ENCODE results near the gene FGD6.

Gene FGD6

DNA sequence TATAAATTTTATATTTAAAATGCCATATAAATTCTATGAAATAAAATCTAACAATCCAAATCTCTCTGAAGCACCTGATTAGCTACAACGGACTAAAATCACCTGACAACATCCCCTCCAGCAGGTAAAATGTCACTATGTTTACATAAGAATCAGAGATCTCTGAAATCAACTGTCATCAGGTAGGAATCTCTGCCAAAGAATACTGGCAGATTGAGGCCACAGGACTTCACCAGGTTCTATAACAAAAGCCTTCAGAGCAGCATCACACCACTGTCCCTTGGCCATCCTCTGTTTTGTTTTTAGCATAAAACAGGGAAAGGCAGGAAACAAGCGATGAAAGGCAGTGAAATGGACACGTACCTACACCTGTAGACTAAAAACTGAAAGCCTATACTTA, 22.1 kb downstream of the FGD6 start:
- no peak overlapping the region for H3K9ac ChIP-seq (ENCODE audit: low read depth, low read length)
- H3K27ac ChIP-seq (ENCODE audit: low read depth, low read length), result peak overlapping the region; percentile 10
- H3K4me3 ChIP-seq (ENCODE audit: low read depth, low read length), result no peak overlapping the region
- no peaks in the 10 kb centered on the region for H3K9me3 ChIP-seq (ENCODE audit: control insufficient read depth, insufficient read depth, low read length)
- peaks cover 4% of the 10 kb centered on the region; the same call in 1 of the 2 replicates for H3K36me3 ChIP-seq (ENCODE audit: control insufficient read depth, insufficient read depth, low read length)
- peaks cover 25% of the 10 kb centered on the region for H3K4me1 ChIP-seq (ENCODE audit: control insufficient read depth, insufficient read depth, low read length)
- H3K27me3 ChIP-seq (ENCODE audit: control insufficient read depth, insufficient read depth, low read length), result no peaks in the 10 kb centered on the region

DNA sequence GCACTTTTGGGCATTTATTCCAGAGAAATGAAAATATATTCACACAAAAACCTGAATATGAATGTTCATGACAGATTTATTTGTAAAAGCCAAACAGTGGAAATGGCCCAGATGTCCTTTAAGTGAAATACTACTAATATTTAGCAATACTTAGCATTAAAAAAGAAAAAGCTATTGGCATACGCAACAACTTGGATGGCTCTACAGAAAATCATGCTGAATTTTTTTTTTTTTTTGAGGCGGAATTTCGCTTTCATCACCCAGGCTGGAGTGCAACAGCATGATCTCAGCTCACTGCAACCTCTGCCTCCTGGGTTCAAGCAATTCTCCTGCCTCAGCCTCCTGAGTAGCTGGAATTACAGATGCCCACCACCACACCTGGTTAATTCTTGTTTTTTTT, 24.1 kb downstream of the FGD6 start:
- Histone ChIP-seq H3K4me1 (ENCODE audit: control insufficient read depth, insufficient read depth, low read length) (peaks cover 23% of the 10 kb centered on the region), H3K27ac (ENCODE audit: low read depth, low read length) (no peak overlapping the region), H3K9ac (ENCODE audit: low read depth, low read length) (no peak overlapping the region), H3K4me3 (ENCODE audit: low read depth, low read length) (no peak overlapping the region), H3K9me3 (ENCODE audit: control insufficient read depth, insufficient read depth, low read length) (no peaks in the 10 kb centered on the region), H3K36me3 (ENCODE audit: control insufficient read depth, insufficient read depth, low read length) (peaks cover 4% of the 10 kb centered on the region; the same call in 1 of the 2 replicates), H3K27me3 (ENCODE audit: control insufficient read depth, insufficient read depth, low read length) (no peaks in the 10 kb centered on the region)

DNA sequence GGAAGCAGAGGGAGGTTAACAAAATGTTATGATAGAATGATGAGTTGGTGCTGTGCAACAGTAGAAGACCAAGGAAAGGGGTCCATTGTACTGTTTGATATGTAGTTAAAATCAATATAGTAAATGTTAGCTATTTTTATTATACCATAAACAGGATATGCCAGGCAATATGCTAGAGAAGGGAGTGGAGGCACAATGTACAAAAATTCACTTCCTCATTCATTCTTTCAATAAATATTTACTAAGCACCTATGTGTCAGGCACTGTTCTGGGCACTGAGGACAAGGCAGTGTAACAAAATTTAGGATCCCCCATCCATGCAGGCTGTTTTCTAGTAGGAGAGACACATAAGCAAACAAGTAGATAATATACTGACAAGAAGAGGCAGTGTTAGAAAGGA, 25.0 kb downstream of the FGD6 start:
- Histone ChIP-seq H3K36me3 (ENCODE audit: control insufficient read depth, insufficient read depth, low read length) (peaks cover 4% of the 10 kb centered on the region; the same call in 1 of the 2 replicates), H3K9ac (ENCODE audit: low read depth, low read length) (no peak overlapping the region), H3K4me3 (ENCODE audit: low read depth, low read length) (no peak overlapping the region), H3K9me3 (ENCODE audit: control insufficient read depth, insufficient read depth, low read length) (no peaks in the 10 kb centered on the region), H3K27ac (ENCODE audit: low read depth, low read length) (no peak overlapping the region), H3K4me1 (ENCODE audit: control insufficient read depth, insufficient read depth, low read length) (peaks cover 29% of the 10 kb centered on the region), H3K27me3 (ENCODE audit: control insufficient read depth, insufficient read depth, low read length) (no peaks in the 10 kb centered on the region)

DNA sequence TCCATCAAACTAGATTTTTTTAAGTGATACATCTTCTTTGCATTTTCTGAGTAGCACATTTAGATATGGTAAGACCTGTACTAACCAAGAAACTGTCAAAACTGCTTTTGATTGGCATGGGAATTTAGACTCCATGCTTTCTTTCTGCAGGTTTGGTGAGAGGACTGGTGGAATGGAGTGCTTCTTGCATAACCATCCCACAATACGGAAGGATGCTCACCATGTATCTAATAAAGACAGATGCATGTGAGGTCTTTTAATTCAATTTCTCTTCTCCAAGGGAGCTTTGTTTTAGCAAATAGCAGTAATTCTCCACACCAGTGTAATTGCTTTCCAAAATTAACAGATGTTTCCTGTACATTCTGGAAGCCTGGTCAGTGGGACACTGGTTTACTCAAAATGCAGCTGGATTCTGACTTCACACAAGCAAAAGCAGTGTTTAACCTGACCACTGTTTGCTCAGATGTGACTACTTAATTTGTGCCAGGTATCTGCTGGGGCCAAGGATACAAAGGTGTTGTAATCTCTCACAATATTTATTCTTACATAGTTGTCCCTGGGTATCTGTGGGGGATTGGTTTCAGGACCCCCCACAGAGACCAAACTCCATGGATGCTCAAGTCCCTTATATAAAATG, 26.1 kb downstream of the FGD6 start:
- Histone ChIP-seq H3K27ac (ENCODE audit: low read depth, low read length) (no peak overlapping the region), H3K27me3 (ENCODE audit: control insufficient read depth, insufficient read depth, low read length) (no peaks in the 10 kb centered on the region), H3K9ac (ENCODE audit: low read depth, low read length) (no peak overlapping the region), H3K4me1 (ENCODE audit: control insufficient read depth, insufficient read depth, low read length) (peaks cover 29% of the 10 kb centered on the region), H3K36me3 (ENCODE audit: control insufficient read depth, insufficient read depth, low read length) (peaks cover 4% of the 10 kb centered on the region; the same call in 1 of the 2 replicates), H3K4me3 (ENCODE audit: low read depth, low read length) (no peak overlapping the region), H3K9me3 (ENCODE audit: control insufficient read depth, insufficient read depth, low read length) (no peaks in the 10 kb centered on the region)

DNA sequence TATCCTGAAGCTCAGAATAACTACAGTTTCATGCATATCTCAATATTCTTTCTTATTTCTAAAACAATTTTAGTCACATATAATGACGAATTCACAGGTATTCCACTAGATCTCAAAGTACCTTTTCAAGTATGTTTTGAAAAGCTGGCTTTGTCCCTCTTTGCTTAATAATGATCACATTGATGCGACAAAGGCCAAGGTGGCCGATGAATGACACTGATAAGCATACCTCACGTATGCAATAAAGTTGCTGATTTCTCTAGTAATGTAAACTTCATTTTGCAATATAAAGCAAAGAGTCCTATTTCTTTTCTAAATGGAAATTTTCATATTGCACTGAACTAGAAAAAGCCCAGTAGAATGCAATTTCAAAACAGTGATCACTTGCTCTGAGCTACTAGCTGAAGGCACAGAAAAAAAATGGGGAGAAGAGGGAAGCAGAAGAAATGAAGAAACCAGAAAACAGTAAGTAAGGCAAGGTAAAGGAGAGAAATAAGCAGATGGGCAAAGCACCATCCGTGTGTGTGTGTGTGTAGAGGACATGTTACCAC, 29.3 kb downstream of the FGD6 start:
- Histone ChIP-seq H3K36me3 (ENCODE audit: control insufficient read depth, insufficient read depth, low read length) (peaks cover 7% of the 10 kb centered on the region; the same call in 1 of the 2 replicates), H3K27me3 (ENCODE audit: control insufficient read depth, insufficient read depth, low read length) (no peaks in the 10 kb centered on the region), H3K27ac (ENCODE audit: low read depth, low read length) (peak overlapping the region; percentile 77), H3K4me3 (ENCODE audit: low read depth, low read length) (no peak overlapping the region), H3K9ac (ENCODE audit: low read depth, low read length) (peak overlapping the region; percentile 15; the same call in 1 of the 2 replicates), H3K4me1 (ENCODE audit: control insufficient read depth, insufficient read depth, low read length) (peaks cover 21% of the 10 kb centered on the region), H3K9me3 (ENCODE audit: control insufficient read depth, insufficient read depth, low read length) (no peaks in the 10 kb centered on the region)

DNA sequence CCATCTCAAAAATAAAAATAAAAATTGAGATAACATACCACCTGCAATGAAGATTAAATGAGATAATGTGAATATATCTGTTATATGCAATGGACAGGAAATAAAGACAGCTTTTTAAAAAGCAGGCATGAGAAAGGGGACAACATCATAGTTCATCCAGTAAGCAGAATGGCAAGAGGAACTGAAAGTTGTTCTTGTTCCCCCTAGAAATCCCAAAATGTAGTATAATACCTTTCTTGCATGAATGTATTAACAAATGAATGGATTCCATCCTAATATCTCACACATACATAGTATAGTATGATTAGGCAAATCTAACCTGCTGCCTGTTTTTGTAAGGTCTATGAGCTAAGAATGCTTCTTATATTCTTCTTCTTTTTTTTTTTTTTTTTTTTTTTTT, 31.4 kb downstream of the FGD6 start:
- H3K36me3 ChIP-seq (ENCODE audit: control insufficient read depth, insufficient read depth, low read length), result 0 out of 2 replicates have a peak, but pooled peaks cover 3% of the 10 kb centered on the region
- no peaks in the 10 kb centered on the region for H3K27me3 ChIP-seq (ENCODE audit: control insufficient read depth, insufficient read depth, low read length)
- no peaks in the 10 kb centered on the region for H3K9me3 ChIP-seq (ENCODE audit: control insufficient read depth, insufficient read depth, low read length)
- H3K9ac ChIP-seq (ENCODE audit: low read depth, low read length), result no peak overlapping the region
- H3K4me1 ChIP-seq (ENCODE audit: control insufficient read depth, insufficient read depth, low read length), result peaks cover 21% of the 10 kb centered on the region
- H3K4me3 ChIP-seq (ENCODE audit: low read depth, low read length), result no peak overlapping the region
- H3K27ac ChIP-seq (ENCODE audit: low read depth, low read length), result no peak overlapping the region

DNA sequence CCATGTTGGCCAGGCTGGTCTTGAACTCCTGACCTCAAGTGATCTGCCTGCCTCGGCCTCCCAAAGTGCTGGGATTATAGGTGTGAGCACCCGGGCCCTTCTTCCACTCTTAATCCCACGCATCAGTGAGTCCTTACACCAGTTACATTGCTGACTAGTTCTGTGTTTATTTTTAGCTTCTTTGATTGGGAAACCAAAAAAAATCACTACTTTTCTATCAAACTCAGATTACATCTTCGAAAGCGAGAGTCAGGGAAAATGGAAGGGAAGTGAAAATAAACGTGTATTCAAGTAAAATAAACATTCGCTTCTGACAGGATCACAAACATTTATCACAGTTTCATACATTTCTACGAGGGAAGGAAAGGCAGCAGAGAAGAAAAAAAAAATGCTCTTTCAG, 32.2 kb downstream of the FGD6 start:
- Histone ChIP-seq H3K27me3 (ENCODE audit: control insufficient read depth, insufficient read depth, low read length) (no peaks in the 10 kb centered on the region), H3K4me3 (ENCODE audit: low read depth, low read length) (no peak overlapping the region), H3K27ac (ENCODE audit: low read depth, low read length) (no peak overlapping the region), H3K4me1 (ENCODE audit: control insufficient read depth, insufficient read depth, low read length) (peaks cover 21% of the 10 kb centered on the region), H3K36me3 (ENCODE audit: control insufficient read depth, insufficient read depth, low read length) (0 out of 2 replicates have a peak, but pooled peaks cover 3% of the 10 kb centered on the region), H3K9ac (ENCODE audit: low read depth, low read length) (no peak overlapping the region), H3K9me3 (ENCODE audit: control insufficient read depth, insufficient read depth, low read length) (no peaks in the 10 kb centered on the region)

DNA sequence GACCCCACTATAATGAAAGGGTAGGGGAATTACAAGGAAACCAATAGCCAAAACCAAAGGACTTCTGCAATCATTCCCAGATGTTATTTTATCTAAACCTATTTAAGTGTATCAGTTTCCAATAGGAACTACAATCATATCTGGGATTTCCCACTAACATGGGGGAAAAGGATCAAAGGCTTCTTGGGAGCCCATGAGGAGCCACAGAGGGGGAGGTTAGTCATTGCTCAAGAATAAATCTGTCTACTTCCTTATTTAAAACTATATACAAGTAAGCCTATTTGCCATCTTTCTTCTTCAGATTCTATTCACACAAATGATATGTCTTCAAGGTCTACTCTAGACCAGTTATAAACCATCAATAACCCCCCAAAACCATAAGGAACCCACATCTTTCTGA, 33.1 kb downstream of the FGD6 start:
- no peak overlapping the region for H3K27ac ChIP-seq (ENCODE audit: low read depth, low read length)
- no peaks in the 10 kb centered on the region for H3K27me3 ChIP-seq (ENCODE audit: control insufficient read depth, insufficient read depth, low read length)
- no peak overlapping the region for H3K4me3 ChIP-seq (ENCODE audit: low read depth, low read length)
- H3K4me1 ChIP-seq (ENCODE audit: control insufficient read depth, insufficient read depth, low read length), result peaks cover 16% of the 10 kb centered on the region
- H3K9ac ChIP-seq (ENCODE audit: low read depth, low read length), result no peak overlapping the region
- H3K9me3 ChIP-seq (ENCODE audit: control insufficient read depth, insufficient read depth, low read length), result no peaks in the 10 kb centered on the region
- H3K36me3 ChIP-seq (ENCODE audit: control insufficient read depth, insufficient read depth, low read length), result 0 out of 2 replicates have a peak, but pooled peaks cover 3% of the 10 kb centered on the region

DNA sequence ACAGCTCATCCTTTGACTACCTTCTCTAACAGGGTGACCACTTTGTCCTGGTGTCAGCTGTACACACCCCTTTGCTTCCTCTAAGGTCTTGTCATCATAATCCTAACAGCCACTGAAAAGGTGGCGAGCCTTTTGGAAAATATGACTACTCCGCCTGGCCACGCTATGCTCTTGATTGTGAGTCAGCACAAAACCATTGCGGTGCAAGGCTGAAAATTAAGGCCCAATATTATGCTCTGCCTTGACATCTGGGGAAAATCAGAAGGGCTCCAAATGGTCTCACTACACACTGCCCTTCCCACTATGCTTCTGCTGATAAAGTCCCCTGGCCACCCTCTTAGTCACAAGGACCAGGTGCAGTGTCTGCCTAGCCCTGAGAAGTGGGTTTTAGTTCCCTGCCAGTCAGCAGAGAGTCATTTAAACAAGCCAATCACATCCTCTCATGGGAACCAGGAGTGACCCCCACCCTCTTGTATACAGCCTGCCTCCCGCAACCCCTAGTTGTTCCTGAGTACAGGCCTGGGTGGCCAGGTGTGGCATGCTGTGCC, 34.3 kb downstream of the FGD6 start:
- Histone ChIP-seq H3K9ac (ENCODE audit: low read depth, low read length) (peak overlapping the region; percentile 9; the same call in 1 of the 2 replicates), H3K27me3 (ENCODE audit: control insufficient read depth, insufficient read depth, low read length) (no peaks in the 10 kb centered on the region), H3K36me3 (ENCODE audit: control insufficient read depth, insufficient read depth, low read length) (0 out of 2 replicates have a peak, but pooled peaks cover 3% of the 10 kb centered on the region), H3K9me3 (ENCODE audit: control insufficient read depth, insufficient read depth, low read length) (no peaks in the 10 kb centered on the region), H3K4me3 (ENCODE audit: low read depth, low read length) (no peak overlapping the region), H3K27ac (ENCODE audit: low read depth, low read length) (no peak overlapping the region), H3K4me1 (ENCODE audit: control insufficient read depth, insufficient read depth, low read length) (peaks cover 4% of the 10 kb centered on the region)

DNA sequence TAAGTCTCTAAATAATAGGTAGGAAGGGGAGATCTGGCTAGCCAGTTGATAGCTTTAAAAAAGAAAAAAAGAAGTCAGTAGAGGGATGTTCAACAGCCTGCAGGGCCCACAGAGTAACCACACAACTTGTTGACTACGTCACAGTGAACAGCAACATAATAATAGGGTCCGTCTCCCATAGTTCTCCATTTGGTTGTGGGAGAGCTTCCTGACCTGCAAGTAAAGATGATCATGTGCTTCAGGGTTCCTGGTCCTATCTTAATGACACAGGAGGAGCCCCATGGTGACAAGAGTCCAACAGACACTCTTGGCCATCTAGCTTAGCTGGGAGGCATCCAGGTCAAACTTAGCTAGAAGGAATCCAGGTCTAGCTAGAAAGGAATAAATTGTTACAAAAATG, 36.2 kb downstream of the FGD6 start:
- 0 out of 2 replicates have a peak, but pooled peaks cover 3% of the 10 kb centered on the region for H3K36me3 ChIP-seq (ENCODE audit: control insufficient read depth, insufficient read depth, low read length)
- no peaks in the 10 kb centered on the region for H3K4me1 ChIP-seq (ENCODE audit: control insufficient read depth, insufficient read depth, low read length)
- H3K9me3 ChIP-seq (ENCODE audit: control insufficient read depth, insufficient read depth, low read length), result no peaks in the 10 kb centered on the region
- H3K27me3 ChIP-seq (ENCODE audit: control insufficient read depth, insufficient read depth, low read length), result no peaks in the 10 kb centered on the region
- no peak overlapping the region for H3K9ac ChIP-seq (ENCODE audit: low read depth, low read length)
- no peak overlapping the region for H3K4me3 ChIP-seq (ENCODE audit: low read depth, low read length)
- H3K27ac ChIP-seq (ENCODE audit: low read depth, low read length), result no peak overlapping the region

DNA sequence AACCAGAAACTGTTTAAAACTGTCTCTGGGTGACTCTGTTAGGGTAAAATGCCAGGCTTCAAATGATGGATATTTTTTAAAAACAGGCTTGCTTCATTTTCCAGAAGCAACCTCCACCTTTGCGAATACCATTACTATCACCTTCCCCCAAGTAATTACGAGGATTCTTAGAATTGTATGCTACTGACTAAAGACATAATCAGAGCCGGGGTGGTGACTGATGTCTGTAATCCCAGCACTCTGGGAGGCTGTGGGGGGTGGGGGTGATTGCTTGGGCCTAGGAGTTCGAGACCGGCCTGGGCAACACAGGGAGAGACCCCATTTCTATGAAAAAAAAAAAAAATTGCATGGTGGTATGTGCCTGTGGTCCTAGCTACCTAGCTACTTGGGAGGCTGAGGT, 38.3 kb downstream of the FGD6 start:
- Histone ChIP-seq H3K27ac (ENCODE audit: low read depth, low read length) (no peak overlapping the region), H3K4me1 (ENCODE audit: control insufficient read depth, insufficient read depth, low read length) (peaks cover 4% of the 10 kb centered on the region; the same call in 1 of the 2 replicates), H3K4me3 (ENCODE audit: low read depth, low read length) (no peak overlapping the region), H3K27me3 (ENCODE audit: control insufficient read depth, insufficient read depth, low read length) (no peaks in the 10 kb centered on the region), H3K9me3 (ENCODE audit: control insufficient read depth, insufficient read depth, low read length) (no peaks in the 10 kb centered on the region), H3K9ac (ENCODE audit: low read depth, low read length) (no peak overlapping the region), H3K36me3 (ENCODE audit: control insufficient read depth, insufficient read depth, low read length) (no peaks in the 10 kb centered on the region)
